ENCODE results near the gene MSI1. TPM values are rescaled to one million over a fixed set of nuclear protein-coding genes. Genes with fewer than 3 reads are reported as not detected.

The MSI1 gene
- total RNA-seq, 2 donors from 2014 or later: 0.24 TPM; not detected in 1

GRCh38 chr12:120367924-120368788 is 808 bp downstream of the MSI1 start:
- Mint-ChIP-seq H3K9me3 (no peaks in the 10 kb centered on the region), H3K4me1 (no peaks in the 10 kb centered on the region), H3K27me3 (peaks cover 65% of the 10 kb centered on the region), H3K27ac (no peak overlapping the region), H3K36me3 (ENCODE audit: low read depth) (peaks cover 14% of the 10 kb centered on the region), H3K4me3 (peak overlapping the region; percentile 56)
- ATAC-seq (replicated peaks): peak; percentile 70

GRCh38 chr12:120367233-120367923 is 1.6 kb downstream of the MSI1 start:
- Mint-ChIP-seq H3K36me3 (ENCODE audit: low read depth) (peaks cover 14% of the 10 kb centered on the region), H3K27me3 (peaks cover 67% of the 10 kb centered on the region), H3K4me3 (peak overlapping the region; percentile 56), H3K27ac (no peak overlapping the region), H3K9me3 (no peaks in the 10 kb centered on the region), H3K4me1 (no peaks in the 10 kb centered on the region)
- ATAC-seq (replicated peaks): peak; percentile 17

- no peak overlapping the region for H3K27ac Mint-ChIP-seq
- peaks cover 67% of the 10 kb centered on the region for H3K27me3 Mint-ChIP-seq
- no peaks in the 10 kb centered on the region for H3K9me3 Mint-ChIP-seq
- H3K4me3 Mint-ChIP-seq: peak overlapping the region; percentile 56
- H3K4me1 Mint-ChIP-seq: no peaks in the 10 kb centered on the region
- no peak for ATAC-seq (replicated peaks)
- H3K36me3 Mint-ChIP-seq (ENCODE audit: low read depth): peaks cover 14% of the 10 kb centered on the region
Measured at GRCh38 chr12:120366845-120367232, 2.1 kb downstream of the MSI1 start.

GRCh38 chr12:120366341-120366705 is 2.6 kb downstream of the MSI1 start:
- no peaks in the 10 kb centered on the region for H3K4me1 Mint-ChIP-seq
- H3K27me3 Mint-ChIP-seq: peaks cover 63% of the 10 kb centered on the region
- H3K9me3 Mint-ChIP-seq: no peaks in the 10 kb centered on the region
- no peak overlapping the region for H3K4me3 Mint-ChIP-seq
- H3K36me3 Mint-ChIP-seq (ENCODE audit: low read depth): peaks cover 14% of the 10 kb centered on the region
- no peak overlapping the region for H3K27ac Mint-ChIP-seq
- no peak for ATAC-seq (replicated peaks)

GRCh38 chr12:120365675-120366340 is 3.2 kb downstream of the MSI1 start:
- Mint-ChIP-seq H3K36me3 (ENCODE audit: low read depth) (peaks cover 14% of the 10 kb centered on the region), H3K27ac (no peak overlapping the region)

GRCh38 chr12:120364487-120364886 is 4.5 kb downstream of the MSI1 start:
- H3K36me3 Mint-ChIP-seq (ENCODE audit: low read depth): peaks cover 7% of the 10 kb centered on the region
- H3K4me1 Mint-ChIP-seq: no peaks in the 10 kb centered on the region
- no peak overlapping the region for H3K4me3 Mint-ChIP-seq
- no peaks in the 10 kb centered on the region for H3K9me3 Mint-ChIP-seq
- peaks cover 56% of the 10 kb centered on the region for H3K27me3 Mint-ChIP-seq
- no peak overlapping the region for H3K27ac Mint-ChIP-seq
- no peak for ATAC-seq (replicated peaks)

More at GRCh38 chr12:120365675-120366340, 3.2 kb downstream of the MSI1 start:
- H3K9me3 Mint-ChIP-seq: no peaks in the 10 kb centered on the region
- no peak for ATAC-seq (replicated peaks)
- H3K4me3 Mint-ChIP-seq: no peak overlapping the region
- H3K4me1 Mint-ChIP-seq: no peaks in the 10 kb centered on the region
- peaks cover 62% of the 10 kb centered on the region for H3K27me3 Mint-ChIP-seq

- peaks cover 59% of the 10 kb centered on the region for H3K27me3 Mint-ChIP-seq
- no peak for ATAC-seq (replicated peaks)
- H3K4me1 Mint-ChIP-seq: no peaks in the 10 kb centered on the region
- H3K4me3 Mint-ChIP-seq: no peak overlapping the region
- H3K36me3 Mint-ChIP-seq (ENCODE audit: low read depth): peaks cover 7% of the 10 kb centered on the region
- H3K9me3 Mint-ChIP-seq: no peaks in the 10 kb centered on the region
- H3K27ac Mint-ChIP-seq: no peak overlapping the region
Measured at GRCh38 chr12:120363274-120363855, 5.6 kb downstream of the MSI1 start.

- H3K27me3 Mint-ChIP-seq: peaks cover 64% of the 10 kb centered on the region
Measured at GRCh38 chr12:120362516-120363273, 6.3 kb downstream of the MSI1 start.

GRCh38 chr12:120361506-120362208 is 7.3 kb downstream of the MSI1 start:
- Mint-ChIP-seq H3K4me3 (no peak overlapping the region), H3K9me3 (no peaks in the 10 kb centered on the region), H3K4me1 (no peaks in the 10 kb centered on the region), H3K27me3 (peaks cover 55% of the 10 kb centered on the region), H3K27ac (no peak overlapping the region), H3K36me3 (ENCODE audit: low read depth) (no peaks in the 10 kb centered on the region)
- ATAC-seq (replicated peaks): no peak

More at GRCh38 chr12:120362516-120363273, 6.3 kb downstream of the MSI1 start:
- no peaks in the 10 kb centered on the region for H3K9me3 Mint-ChIP-seq
- ATAC-seq (replicated peaks): no peak
- H3K36me3 Mint-ChIP-seq (ENCODE audit: low read depth): peaks cover 7% of the 10 kb centered on the region
- H3K27ac Mint-ChIP-seq: no peak overlapping the region
- H3K4me1 Mint-ChIP-seq: no peaks in the 10 kb centered on the region
- H3K4me3 Mint-ChIP-seq: no peak overlapping the region

GRCh38 chr12:120359128-120359527 is 9.8 kb downstream of the MSI1 start:
- no peak for ATAC-seq (replicated peaks)
- H3K36me3 Mint-ChIP-seq (ENCODE audit: low read depth): no peaks in the 10 kb centered on the region
- H3K4me1 Mint-ChIP-seq: peaks cover 5% of the 10 kb centered on the region
- H3K27me3 Mint-ChIP-seq: peaks cover 50% of the 10 kb centered on the region
- no peak overlapping the region for H3K4me3 Mint-ChIP-seq
- no peaks in the 10 kb centered on the region for H3K9me3 Mint-ChIP-seq
- H3K27ac Mint-ChIP-seq: no peak overlapping the region

- Mint-ChIP-seq H3K9me3 (no peaks in the 10 kb centered on the region), H3K4me1 (peaks cover 5% of the 10 kb centered on the region), H3K27ac (no peak overlapping the region), H3K36me3 (ENCODE audit: low read depth) (no peaks in the 10 kb centered on the region), H3K27me3 (peaks cover 49% of the 10 kb centered on the region), H3K4me3 (no peak overlapping the region)
- no peak for ATAC-seq (replicated peaks)
Measured at GRCh38 chr12:120358412-120359100, 10.4 kb downstream of the MSI1 start.

- no peaks in the 10 kb centered on the region for H3K36me3 Mint-ChIP-seq (ENCODE audit: low read depth)
- H3K4me3 Mint-ChIP-seq: no peak overlapping the region
- no peaks in the 10 kb centered on the region for H3K9me3 Mint-ChIP-seq
- H3K4me1 Mint-ChIP-seq: peaks cover 5% of the 10 kb centered on the region
- no peak for ATAC-seq (replicated peaks)
- no peak overlapping the region for H3K27ac Mint-ChIP-seq
- H3K27me3 Mint-ChIP-seq: peaks cover 37% of the 10 kb centered on the region
Measured at GRCh38 chr12:120357104-120357503, 11.9 kb downstream of the MSI1 start.

GRCh38 chr12:120356567-120357030 is 12.4 kb downstream of the MSI1 start:
- Mint-ChIP-seq H3K27me3 (peaks cover 33% of the 10 kb centered on the region), H3K4me1 (peaks cover 5% of the 10 kb centered on the region), H3K4me3 (no peak overlapping the region), H3K9me3 (no peaks in the 10 kb centered on the region), H3K27ac (no peak overlapping the region), H3K36me3 (ENCODE audit: low read depth) (no peaks in the 10 kb centered on the region)
- peak; percentile 95 for ATAC-seq (replicated peaks)
